OCI-LY1 (cell line): ENCODE measurements around the gene HELZ2.

Source experiments
- EZH2 ChIP-seq: fragments of 200-600 bp; sonication (generic), shearing (Covaris generic); IDR thresholded peaks from 2 replicates; pipeline ENCODE4 v1.8.0; 2017; ENCODE audit warnings: borderline replicate concordance, mixed run types, mild to moderate bottlenecking, antibody characterized with exemption, low read length, moderate library complexity, mixed read lengths
- TF ChIP-seq, protein P1 (sequence below): fragments of 200-600 bp; sonication (generic), shearing (Covaris generic); IDR thresholded peaks from 2 replicates; pipeline ENCODE4 v1.5.1; 2017; ENCODE audit warnings: mild to moderate bottlenecking, antibody characterized with exemption, low read length, moderate library complexity, mixed read lengths

GRCh38 chr20:63525971-63526370, 48.1 kb downstream of the HELZ2 start:
- TF ChIP-seq, protein P1, sequence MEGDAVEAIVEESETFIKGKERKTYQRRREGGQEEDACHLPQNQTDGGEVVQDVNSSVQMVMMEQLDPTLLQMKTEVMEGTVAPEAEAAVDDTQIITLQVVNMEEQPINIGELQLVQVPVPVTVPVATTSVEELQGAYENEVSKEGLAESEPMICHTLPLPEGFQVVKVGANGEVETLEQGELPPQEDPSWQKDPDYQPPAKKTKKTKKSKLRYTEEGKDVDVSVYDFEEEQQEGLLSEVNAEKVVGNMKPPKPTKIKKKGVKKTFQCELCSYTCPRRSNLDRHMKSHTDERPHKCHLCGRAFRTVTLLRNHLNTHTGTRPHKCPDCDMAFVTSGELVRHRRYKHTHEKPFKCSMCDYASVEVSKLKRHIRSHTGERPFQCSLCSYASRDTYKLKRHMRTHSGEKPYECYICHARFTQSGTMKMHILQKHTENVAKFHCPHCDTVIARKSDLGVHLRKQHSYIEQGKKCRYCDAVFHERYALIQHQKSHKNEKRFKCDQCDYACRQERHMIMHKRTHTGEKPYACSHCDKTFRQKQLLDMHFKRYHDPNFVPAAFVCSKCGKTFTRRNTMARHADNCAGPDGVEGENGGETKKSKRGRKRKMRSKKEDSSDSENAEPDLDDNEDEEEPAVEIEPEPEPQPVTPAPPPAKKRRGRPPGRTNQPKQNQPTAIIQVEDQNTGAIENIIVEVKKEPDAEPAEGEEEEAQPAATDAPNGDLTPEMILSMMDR, result no peak
- no peak for TF ChIP-seq EZH2
